ENCODE results near the gene KIAA0513.

- TF ChIP-seq CTCF (IDR thresholded peaks at IDR 0.05) (no peak), POLR2A (IDR thresholded peaks at IDR 0.05) (no peak)
These were observed 23.5 kb downstream of the KIAA0513 start for GRCh38 chr16:85051067-85051581.

All from Peyer's patch (tissue), 4 donors.